ENCODE measurements around the gene CRHR1. TPM values are rescaled to one million over a fixed set of nuclear protein-coding genes. Genes with fewer than 3 reads are reported as not detected.

The CRHR1 gene
- total RNA-seq, 4 donors from 2014 or later, result 1.5 to 24.7 (median 7.4) TPM

GRCh38 chr17:45777388-45777787 lies 6.7 kb upstream of the CRHR1 start:
- Histone ChIP-seq H3K36me3 (no peaks in the 10 kb centered on the region), H3K9me3 (no peaks in the 10 kb centered on the region), H3K4me3 (no peak overlapping the region), H3K27me3 (no peaks in the 10 kb centered on the region), H3K27ac (no peak overlapping the region), H3K4me1 (no peaks in the 10 kb centered on the region)
- TF ChIP-seq CTCF (IDR thresholded peaks at IDR 0.05) (no peak), POLR2A (IDR thresholded peaks at IDR 0.05) (no peak)
- intact Hi-C loops (cut with DNase I; ENCODE audit: low total_unique reads), result no loop called here
- DNase-seq, result no peak

- DNase-seq, result peak; percentile 25 to 41
- Histone ChIP-seq H3K36me3 (no peaks in the 10 kb centered on the region), H3K27me3 (no peaks in the 10 kb centered on the region), H3K4me1 (no peaks in the 10 kb centered on the region), H3K9me3 (no peaks in the 10 kb centered on the region), H3K4me3 (no peak overlapping the region), H3K27ac (peak overlapping the region in 1 of 2 donors; percentile 50)
- intact Hi-C loops (cut with DNase I; ENCODE audit: low total_unique reads), result no loop called here
- no peak for TF ChIP-seq CTCF (IDR thresholded peaks at IDR 0.05)
These were observed 3.2 kb upstream of the CRHR1 start for GRCh38 chr17:45780921-45781320.

GRCh38 chr17:45782889-45783592 lies 1.1 kb upstream of the CRHR1 start:
- intact Hi-C loops (cut with DNase I; ENCODE audit: low total_unique reads), result no loop called here
- Histone ChIP-seq H3K27me3 (no peaks in the 10 kb centered on the region), H3K36me3 (no peaks in the 10 kb centered on the region), H3K4me1 (no peaks in the 10 kb centered on the region), H3K27ac (peak overlapping the region in 1 of 2 donors; percentile 57), H3K9me3 (no peaks in the 10 kb centered on the region), H3K4me3 (peak overlapping the region; percentile 44 to 45)
- TF ChIP-seq POLR2A (IDR thresholded peaks at IDR 0.05), result no peak
- peak; percentile 16 to 53 (median 40) for TF ChIP-seq CTCF (IDR thresholded peaks at IDR 0.05)
- DNase-seq, result peak; percentile 17 to 42

GRCh38 chr17:45783593-45784292 lies 377 bp upstream of the CRHR1 start:
- Histone ChIP-seq H3K36me3 (no peaks in the 10 kb centered on the region), H3K4me3 (peak overlapping the region; percentile 44 to 45), H3K4me1 (no peaks in the 10 kb centered on the region), H3K9me3 (no peaks in the 10 kb centered on the region), H3K27ac (peak overlapping the region; percentile 44 to 57), H3K27me3 (no peaks in the 10 kb centered on the region)
- TF ChIP-seq POLR2A (IDR thresholded peaks at IDR 0.05), result no peak
- no peak for TF ChIP-seq CTCF (IDR thresholded peaks at IDR 0.05)
- intact Hi-C loops (cut with DNase I; ENCODE audit: low total_unique reads), result no loop called here
- peak; percentile 66 to 76 for DNase-seq

Data from uterus (tissue), 4 donors.